ELR (cell line): Measurements from ENCODE around the gene PRR5L.

ENCODE experiments used
- DNase-seq: peaks from one replicate; pipeline ENCODE4 v3.0.0-alpha.2; 2015; ENCODE audit warnings: low read depth

Gene PRR5L

DNA sequence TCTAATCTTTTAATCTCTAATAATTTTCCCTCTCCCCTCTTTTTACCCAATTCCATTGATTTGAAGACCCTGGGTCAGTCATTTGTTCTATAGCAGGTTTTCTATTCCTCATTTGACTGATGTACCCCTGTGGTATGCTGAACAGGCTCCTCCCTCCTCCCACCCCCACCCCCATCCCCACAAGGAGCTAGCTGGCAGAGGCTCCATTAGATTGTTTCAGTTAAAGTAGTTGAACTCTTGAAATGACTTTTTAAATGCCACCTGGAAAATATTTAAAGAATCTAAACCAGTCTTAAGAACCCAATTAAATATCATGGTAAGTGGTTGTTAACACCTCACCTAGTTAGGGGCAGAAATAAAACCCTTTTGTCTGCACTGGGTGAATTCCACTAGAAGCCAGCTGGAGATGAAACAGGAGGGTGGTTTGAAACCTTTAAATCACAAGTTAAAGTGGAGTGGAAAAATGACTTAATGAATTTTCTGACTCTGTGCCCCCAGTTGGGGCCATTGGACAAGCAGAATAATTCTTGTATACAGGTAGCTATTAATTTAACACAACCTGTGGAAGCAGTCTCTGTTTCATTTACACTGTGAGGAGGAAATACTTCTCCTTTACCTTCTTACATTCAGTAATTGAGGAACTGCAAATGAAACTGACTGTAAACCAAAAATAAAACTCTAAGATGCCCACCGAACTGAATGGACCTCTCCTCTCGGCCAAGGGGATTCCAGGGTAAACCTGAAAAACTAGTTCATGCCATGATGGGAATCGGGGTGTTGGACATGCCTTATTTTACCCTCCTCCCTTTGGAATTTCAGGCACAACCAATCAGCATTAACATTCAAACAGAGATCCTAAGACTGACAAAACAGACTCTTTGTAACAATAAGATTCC is 30.7 kb downstream of the PRR5L start:
- DNase-seq, result no peak

DNA sequence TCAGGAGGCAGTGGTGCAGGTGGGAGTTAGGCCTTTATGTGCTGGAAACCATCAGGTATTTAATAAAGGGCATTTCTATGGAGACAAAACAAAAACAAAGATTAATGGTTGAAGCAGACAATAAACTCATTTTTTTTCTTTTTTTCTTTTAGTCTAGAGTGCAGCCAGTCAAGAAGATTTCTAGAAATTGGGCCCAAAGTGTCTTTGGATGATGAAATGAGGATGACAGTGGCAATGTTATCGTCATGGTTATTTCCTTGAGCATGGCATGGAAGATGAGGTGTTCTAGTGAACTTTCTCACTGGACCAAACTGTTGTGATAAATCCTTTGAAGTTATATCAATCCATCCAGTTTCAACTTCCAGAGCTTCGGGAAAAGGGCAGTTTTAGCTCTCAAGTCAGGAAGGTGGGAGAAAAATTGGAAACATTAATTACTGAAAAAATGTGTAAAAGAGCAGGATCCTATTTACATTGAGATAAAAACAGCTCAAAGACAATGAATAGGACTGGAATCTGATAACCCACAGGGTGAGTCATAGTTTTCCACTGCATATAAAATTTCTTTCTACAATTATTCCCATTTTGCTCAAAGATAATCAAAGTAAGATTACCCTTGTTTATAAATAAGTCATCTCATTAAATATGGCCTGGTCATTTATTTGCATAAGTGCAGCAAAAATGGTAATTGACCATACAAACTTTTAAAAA is 33.0 kb downstream of the PRR5L start:
- peak; percentile 35 for DNase-seq

DNA sequence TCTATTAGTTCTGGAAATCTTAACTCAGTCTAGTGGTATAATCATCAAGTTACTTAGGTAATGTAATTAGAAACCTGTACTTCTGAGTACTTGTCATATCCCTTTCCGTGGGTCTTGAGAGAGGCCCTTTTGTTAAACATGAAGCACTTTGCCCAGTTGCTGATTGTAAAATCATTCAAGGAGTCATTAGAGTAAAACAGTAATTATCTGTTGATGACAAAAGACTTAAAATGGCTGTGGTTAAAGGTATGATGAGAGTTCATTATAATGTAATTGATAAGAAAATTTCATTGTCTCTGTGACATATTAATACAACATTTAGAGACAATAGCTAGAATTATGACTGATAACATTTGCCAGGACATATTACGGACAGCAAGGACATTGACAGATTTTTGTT is 34.3 kb downstream of the PRR5L start:
- no peak for DNase-seq

- DNase-seq, result peak; percentile 73
Measured at GRCh38 chr11:36333468-36333867, 37.4 kb downstream of the PRR5L start.

GRCh38 chr11:36333897-36334296 is 37.8 kb downstream of the PRR5L start:
- peak; percentile 72 for DNase-seq

- no peak for DNase-seq
Measured at GRCh38 chr11:36339888-36340287, 43.8 kb downstream of the PRR5L start.

GRCh38 chr11:36340897-36341296 is 44.8 kb downstream of the PRR5L start:
- DNase-seq, result no peak

GRCh38 chr11:36341915-36342314 is 45.8 kb downstream of the PRR5L start:
- no peak for DNase-seq

- no peak for DNase-seq
Measured at GRCh38 chr11:36342327-36342726, 46.2 kb downstream of the PRR5L start.

- no peak for DNase-seq
Measured at GRCh38 chr11:36343436-36343835, 47.3 kb downstream of the PRR5L start.

DNA sequence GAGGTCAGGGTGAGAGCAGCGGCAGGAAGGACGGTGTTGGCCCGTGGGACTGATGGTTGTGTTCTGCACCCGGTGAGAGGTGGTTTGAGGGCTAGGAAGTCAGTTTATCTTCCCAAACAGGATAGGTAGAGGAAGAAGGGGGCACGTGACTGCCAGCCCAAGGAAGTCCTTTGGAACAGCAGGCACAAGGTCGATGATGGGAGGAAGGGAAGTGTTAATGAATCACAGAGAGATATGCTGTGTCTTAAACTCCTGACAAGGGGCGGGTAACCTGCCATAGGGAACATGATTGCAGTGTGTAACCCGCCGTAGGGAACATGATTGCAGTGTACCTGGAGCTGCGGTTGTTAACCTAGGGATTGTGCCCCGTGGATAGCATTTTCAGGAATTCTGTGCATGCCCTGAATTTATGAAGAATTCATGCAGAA is 49.0 kb downstream of the PRR5L start:
- DNase-seq, result no peak

GRCh38 chr11:36345535-36346141 is 49.5 kb downstream of the PRR5L start:
- no peak for DNase-seq

DNA sequence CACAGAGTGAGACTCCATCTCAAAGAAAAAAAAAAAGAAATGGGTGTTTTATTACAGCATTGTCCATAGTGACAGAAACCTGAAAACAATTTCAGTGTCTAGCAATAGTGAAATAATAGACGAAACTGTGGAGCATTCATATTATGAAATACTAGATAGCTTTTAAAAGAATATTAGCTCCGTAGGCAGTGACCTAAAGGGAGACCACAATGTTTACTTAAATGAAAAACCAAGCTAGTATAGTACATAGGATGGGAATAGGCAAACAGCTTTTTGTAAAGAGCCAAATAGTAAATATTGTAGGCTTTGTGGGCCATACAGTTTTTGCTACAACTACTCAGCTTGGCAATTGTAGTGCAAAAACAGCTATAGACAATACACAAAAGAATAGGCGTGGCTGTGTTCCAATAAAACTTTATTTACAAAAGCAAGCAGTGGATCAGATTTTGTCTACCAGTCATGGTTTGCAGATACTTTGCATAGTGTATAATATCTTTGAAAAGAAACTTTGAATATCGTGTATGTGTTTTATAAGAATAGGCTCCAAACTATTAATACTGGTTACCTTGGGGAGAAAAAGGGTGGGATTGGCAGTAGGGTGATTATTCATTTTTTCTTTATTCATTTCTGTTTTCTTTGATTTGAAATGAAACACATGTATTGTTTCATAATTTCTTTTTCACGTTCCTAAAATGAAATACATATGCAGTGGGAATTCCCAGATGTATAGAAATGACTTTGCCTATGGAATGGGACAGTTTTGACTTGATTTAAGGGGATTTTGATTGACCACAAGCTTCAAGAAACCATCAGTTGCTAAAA is 50.7 kb downstream of the PRR5L start:
- DNase-seq, result no peak

- no peak for DNase-seq
Measured at GRCh38 chr11:36347384-36347906, 51.4 kb downstream of the PRR5L start.

GRCh38 chr11:36349351-36350136 is 53.5 kb downstream of the PRR5L start:
- no peak for DNase-seq

DNA sequence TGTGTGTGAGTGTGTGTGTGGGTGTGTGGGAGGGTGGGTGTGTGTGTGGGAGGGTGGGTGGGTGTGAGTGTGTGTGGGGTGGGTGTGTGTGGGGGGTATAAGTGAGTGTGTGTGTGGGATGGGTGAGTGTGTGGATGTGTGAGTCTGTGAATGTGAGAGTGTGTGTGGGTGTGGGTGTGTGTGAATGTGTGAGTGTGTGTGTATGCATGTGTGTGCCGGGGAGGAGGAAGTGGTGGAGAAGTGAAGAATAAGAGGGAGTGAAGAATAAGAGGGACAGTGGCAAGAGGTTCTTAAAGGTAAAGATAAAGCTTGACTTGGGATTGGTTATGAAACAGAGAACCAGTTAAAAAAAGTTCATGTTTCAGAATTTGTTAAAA is 54.0 kb downstream of the PRR5L start:
- no peak for DNase-seq

DNA sequence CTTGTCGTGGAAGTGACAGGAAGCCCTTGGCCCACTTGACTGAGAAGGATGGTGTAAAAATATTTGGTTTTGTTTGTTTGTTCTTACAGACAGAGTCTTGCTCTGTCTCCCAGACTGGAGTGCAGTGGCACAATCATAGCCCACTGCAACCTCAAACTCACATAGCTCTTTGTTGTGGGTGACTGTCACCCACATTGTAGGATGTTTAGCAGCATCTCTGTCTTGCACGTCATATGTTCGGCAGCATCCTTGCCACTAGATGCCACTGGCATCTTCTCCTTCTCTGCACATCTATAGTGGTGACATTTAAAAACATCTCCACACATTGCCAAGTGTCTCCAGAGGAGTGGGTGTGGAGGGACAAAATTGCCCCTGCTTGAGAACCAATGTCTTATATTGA is 56.8 kb downstream of the PRR5L start:
- DNase-seq, result no peak

DNA sequence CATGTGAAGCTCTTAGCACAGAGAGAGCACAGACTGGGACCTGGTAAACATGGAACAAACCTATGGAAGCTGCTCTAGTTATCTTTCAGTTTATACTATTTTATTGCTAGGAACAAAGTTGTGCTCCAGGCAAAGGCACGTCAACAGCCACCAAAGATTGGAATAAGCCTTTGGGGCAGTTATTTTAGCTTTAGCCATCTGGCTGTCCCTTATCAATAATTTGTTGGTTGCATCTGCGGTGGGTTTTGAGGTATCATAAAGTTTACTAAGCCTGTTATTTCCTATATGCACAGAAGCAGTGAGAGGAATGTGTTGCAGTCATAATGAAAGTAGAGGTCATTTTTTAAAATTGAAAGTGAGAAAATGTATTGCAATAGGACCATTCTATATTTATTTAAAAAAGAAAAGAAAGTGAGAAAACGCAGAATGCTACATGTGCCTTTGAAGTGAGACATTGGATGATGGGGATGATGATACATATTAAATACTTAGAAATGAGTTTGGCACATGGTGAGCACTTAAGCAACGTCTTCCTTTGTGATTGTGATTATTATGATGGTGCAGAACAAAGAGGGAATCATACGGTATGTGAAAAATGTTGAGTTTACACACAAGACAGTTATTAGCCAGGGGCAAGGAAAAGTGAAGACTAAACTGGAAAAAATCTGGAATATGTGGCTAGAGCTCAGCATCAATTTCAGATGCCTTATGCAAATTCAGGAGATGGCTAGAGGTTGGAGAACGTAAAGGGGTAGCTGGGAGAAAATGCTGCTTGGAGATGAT is 58.3 kb downstream of the PRR5L start:
- peak; percentile 92 for DNase-seq

DNA sequence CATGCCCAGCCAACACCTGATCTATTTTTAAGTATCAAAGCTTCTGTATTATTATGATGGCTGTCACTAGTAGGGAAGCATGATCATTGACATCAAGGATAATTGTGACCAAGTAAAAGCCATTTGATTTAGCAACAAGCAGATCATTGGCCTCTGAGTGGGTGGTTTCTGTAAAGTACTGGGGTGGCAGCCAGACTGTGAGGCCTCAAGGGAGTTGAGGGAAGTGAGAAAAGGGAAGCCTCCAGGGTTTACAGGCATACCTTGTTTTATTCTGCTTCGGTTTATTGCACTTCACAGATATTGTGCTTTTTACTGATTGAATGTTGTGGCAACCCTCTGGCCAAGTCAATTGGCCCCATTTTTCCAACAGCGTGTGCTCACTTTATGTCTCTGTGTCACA is 60.1 kb downstream of the PRR5L start:
- no peak for DNase-seq

DNA sequence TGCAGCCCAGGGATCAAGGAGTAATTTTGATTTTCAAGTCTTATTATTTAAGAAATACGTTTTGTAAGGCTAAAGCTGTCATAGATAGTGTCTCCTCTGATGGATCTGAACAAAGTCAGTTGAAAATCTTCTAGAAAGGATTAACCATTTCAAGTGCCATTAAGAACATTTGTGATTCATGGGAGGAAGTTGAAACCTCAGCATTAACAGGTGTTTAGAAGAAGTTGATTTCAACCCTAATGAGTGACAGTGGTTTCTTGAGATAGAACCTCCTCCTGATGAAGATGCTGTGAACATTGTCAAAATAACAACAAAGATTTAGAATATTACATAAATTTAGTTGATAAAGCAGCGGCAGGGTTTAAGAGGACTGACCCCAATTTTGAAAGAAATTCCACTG is 61.7 kb downstream of the PRR5L start:
- no peak for DNase-seq
